NT2/D1 (cell line): ENCODE data around the gene CCR5.

Experiments
- DNase-seq: peaks from one replicate; pipeline ENCODE4 v3.0.0-alpha.2; 2011; ENCODE audit warnings: low read depth, low spot score
- H3K27me3 ChIP-seq: 2 replicates; pipeline ENCODE4 v1.6.0; 2011; ENCODE audit warnings: mild to moderate bottlenecking; ENCODE audit not compliant: insufficient read length, insufficient read depth
- H3K36me3 ChIP-seq: 2 replicates; pipeline ENCODE4 v1.6.1; 2011; ENCODE audit warnings: mild to moderate bottlenecking, low read length, mixed read lengths; ENCODE audit not compliant: insufficient read depth, insufficient read length
- H3K4me1 ChIP-seq: 2 replicates; pipeline ENCODE4 v1.5.1; 2011; ENCODE audit not compliant: insufficient read depth, insufficient read length
- H3K4me3 ChIP-seq: 2 replicates; pipeline ENCODE4 v1.5.1; 2011; ENCODE audit warnings: low read depth; ENCODE audit not compliant: insufficient read length
- H3K9ac ChIP-seq: 2 replicates; pipeline ENCODE4 v1.6.0; 2011; ENCODE audit warnings: low read depth; ENCODE audit not compliant: insufficient read length
- H3K9me3 ChIP-seq: 2 replicates; pipeline ENCODE4 v1.5.1; 2011; ENCODE audit warnings: mild to moderate bottlenecking, low read length; ENCODE audit not compliant: insufficient read depth
- SUZ12 ChIP-seq: IDR thresholded peaks from 2 replicates; pipeline ENCODE4 v1.6.1; 2011; ENCODE audit not compliant: insufficient read length, insufficient read depth; ENCODE audit errors: extremely low read depth
- YY1 ChIP-seq: IDR thresholded peaks from 2 replicates; pipeline ENCODE4 v1.6.1; 2011; ENCODE audit not compliant: insufficient read length, insufficient read depth
- ZNF274 ChIP-seq: IDR thresholded peaks from 2 replicates; pipeline ENCODE4 v1.6.1; 2011; ENCODE audit warnings: mild to moderate bottlenecking, low read depth, low read length

CCR5 gene

GRCh38 chr3:46411271-46411670 is 40.5 kb downstream of the CCR5 start:
- H3K4me3 ChIP-seq: no peak overlapping the region
- no peaks in the 10 kb centered on the region for H3K36me3 ChIP-seq
- no peak for DNase-seq
- H3K27me3 ChIP-seq: no peaks in the 10 kb centered on the region
- no peaks in the 10 kb centered on the region for H3K9me3 ChIP-seq
- no peaks in the 10 kb centered on the region for H3K4me1 ChIP-seq
- no peak overlapping the region for H3K9ac ChIP-seq
- TF ChIP-seq ZNF274 (no peak), YY1 (no peak), SUZ12 (no peak)

DNA sequence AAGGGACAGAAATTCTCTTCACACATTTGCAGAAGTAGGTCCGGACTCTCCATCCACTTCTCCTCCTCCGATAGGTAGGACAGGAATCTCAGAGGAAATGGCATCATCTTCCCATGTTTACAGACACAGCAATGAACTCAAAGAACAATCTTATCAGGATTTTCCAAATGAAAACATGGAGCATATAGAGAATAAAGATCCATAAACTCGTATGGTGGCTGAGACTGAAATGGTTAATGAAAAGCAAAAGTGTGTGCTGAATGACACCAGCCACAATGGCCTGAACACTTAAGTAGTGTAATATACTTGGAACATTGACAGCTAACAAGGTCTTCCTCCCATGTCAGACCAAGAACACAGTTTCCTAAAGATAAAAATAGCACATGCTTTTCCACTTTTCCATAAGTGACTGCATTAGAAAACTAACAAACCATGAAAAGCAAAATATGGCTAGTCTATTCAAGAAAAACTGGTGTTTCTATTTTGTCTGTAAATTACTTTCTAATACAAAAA is 42.1 kb downstream of the CCR5 start:
- no peak for DNase-seq
- no peaks in the 10 kb centered on the region for H3K27me3 ChIP-seq
- peaks cover 4% of the 10 kb centered on the region for H3K4me1 ChIP-seq
- H3K4me3 ChIP-seq: no peak overlapping the region
- no peak for TF ChIP-seq SUZ12
- TF ChIP-seq ZNF274: no peak
- no peak for TF ChIP-seq YY1
- no peaks in the 10 kb centered on the region for H3K9me3 ChIP-seq
- no peaks in the 10 kb centered on the region for H3K36me3 ChIP-seq
- no peak overlapping the region for H3K9ac ChIP-seq

DNA sequence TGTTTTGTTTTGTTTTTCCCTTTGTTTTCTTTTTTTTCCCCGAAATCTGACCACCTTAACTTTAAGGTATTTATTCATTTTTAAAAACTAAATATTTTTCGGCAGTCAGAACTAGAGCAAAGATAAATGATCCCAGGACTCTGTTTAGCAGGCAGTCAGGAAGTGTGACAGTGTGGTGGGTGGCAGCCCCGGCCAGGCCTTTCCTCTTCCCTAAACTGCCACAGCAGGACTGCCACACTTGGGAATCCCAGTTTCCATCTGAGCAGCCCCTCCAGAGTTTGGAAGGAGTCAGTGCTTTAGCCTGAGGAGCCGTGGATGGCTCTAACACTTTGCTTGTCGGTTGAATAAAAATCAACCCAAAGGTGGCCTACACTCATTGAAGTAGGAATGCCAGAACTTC is 43.2 kb downstream of the CCR5 start:
- DNase-seq: no peak
- Histone ChIP-seq H3K27me3 (no peaks in the 10 kb centered on the region), H3K9me3 (no peaks in the 10 kb centered on the region), H3K36me3 (no peaks in the 10 kb centered on the region), H3K9ac (no peak overlapping the region), H3K4me1 (peaks cover 11% of the 10 kb centered on the region), H3K4me3 (no peak overlapping the region)
- no peak for TF ChIP-seq ZNF274
- TF ChIP-seq SUZ12: no peak
- TF ChIP-seq YY1: no peak

DNA sequence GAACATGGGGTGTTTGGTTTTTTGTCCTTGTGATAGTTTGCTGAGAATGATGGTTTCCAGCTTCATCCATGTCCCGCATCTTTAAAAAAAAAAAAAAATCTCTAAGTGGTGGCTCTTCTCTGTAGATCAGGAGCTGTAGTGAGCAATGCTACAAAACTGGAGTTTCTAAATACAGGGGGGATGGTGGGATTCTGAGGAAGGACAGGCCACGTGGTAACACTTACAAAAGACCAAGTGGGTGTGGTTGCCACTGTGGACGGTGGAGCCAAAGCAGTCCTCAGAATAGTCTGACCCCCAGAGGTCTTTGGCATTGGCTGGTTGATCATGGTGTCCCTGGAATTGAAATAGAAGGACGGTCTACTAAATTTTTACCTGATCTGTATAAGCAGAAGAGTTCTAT is 44.0 kb downstream of the CCR5 start:
- H3K4me3 ChIP-seq: no peak overlapping the region
- TF ChIP-seq SUZ12 (no peak), YY1 (no peak), ZNF274 (no peak)
- no peak for DNase-seq
- no peaks in the 10 kb centered on the region for H3K27me3 ChIP-seq
- H3K4me1 ChIP-seq: peaks cover 11% of the 10 kb centered on the region
- no peak overlapping the region for H3K9ac ChIP-seq
- no peaks in the 10 kb centered on the region for H3K36me3 ChIP-seq
- no peaks in the 10 kb centered on the region for H3K9me3 ChIP-seq

- DNase-seq: no peak
- Histone ChIP-seq H3K9me3 (no peaks in the 10 kb centered on the region), H3K9ac (no peak overlapping the region), H3K36me3 (no peaks in the 10 kb centered on the region), H3K4me3 (no peak overlapping the region), H3K27me3 (no peaks in the 10 kb centered on the region), H3K4me1 (peaks cover 11% of the 10 kb centered on the region)
- TF ChIP-seq ZNF274: no peak
- TF ChIP-seq YY1: no peak
- TF ChIP-seq SUZ12: no peak
Observed at GRCh38 chr3:46416125-46416810, 45.5 kb downstream of the CCR5 start.

DNA sequence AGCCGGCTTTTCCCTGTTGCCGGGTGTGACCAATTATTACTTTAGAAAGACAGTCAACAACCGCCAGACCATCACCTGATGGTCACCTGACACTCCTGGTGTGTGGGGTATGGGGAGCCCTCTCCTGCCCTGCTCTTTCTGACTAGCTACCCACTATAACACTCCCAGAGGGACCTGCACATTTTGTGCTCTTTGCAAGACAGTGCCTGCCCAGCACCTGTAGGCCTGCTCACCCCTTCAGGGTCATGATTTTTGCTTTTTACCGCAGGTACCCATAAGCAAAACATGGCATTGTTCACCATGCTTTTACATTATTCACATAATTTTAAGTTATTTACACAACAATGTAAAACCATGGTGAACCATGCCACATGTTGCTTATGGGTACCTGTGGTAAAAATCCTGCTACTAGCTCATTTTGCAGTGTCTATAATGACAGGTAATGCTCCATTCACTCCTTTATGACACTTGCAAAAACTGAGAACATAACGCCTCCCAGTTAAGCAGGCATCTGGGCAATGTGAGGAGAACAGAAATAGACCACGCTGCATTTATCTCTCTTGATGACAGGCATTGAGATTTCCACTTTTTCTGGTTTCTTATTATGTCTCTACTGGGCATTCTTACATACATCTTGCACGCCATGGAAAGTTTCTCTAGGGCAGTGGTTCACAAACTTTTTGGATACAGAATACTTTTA is 46.2 kb downstream of the CCR5 start:
- no peak for DNase-seq
- Histone ChIP-seq H3K4me3 (no peak overlapping the region), H3K4me1 (peaks cover 11% of the 10 kb centered on the region), H3K27me3 (no peaks in the 10 kb centered on the region), H3K9me3 (no peaks in the 10 kb centered on the region), H3K9ac (no peak overlapping the region), H3K36me3 (no peaks in the 10 kb centered on the region)
- TF ChIP-seq YY1 (no peak), ZNF274 (no peak), SUZ12 (no peak)

GRCh38 chr3:46417841-46418611 is 47.3 kb downstream of the CCR5 start:
- no peaks in the 10 kb centered on the region for H3K27me3 ChIP-seq
- H3K9ac ChIP-seq: no peak overlapping the region
- no peak overlapping the region for H3K4me3 ChIP-seq
- TF ChIP-seq ZNF274 (no peak), YY1 (no peak), SUZ12 (no peak)
- H3K9me3 ChIP-seq: no peaks in the 10 kb centered on the region
- peak; percentile 13 for DNase-seq
- H3K36me3 ChIP-seq: no peaks in the 10 kb centered on the region
- H3K4me1 ChIP-seq: peaks cover 14% of the 10 kb centered on the region
